Astrocyte of the cerebellum (primary cell): ENCODE results near the gene ACADSB.

Source experiments
- DNase-seq: peaks from one replicate; pipeline ENCODE4 v3.0.0-alpha.2; 2011; ENCODE audit warnings: low read depth
- H3K4me3 ChIP-seq: 2 replicates; pipeline ENCODE4 v1.5.1; 2011; ENCODE audit warnings: mild to moderate bottlenecking, low read depth, low read length, moderate library complexity
- in situ Hi-C: cut with HindIII; loops from 2 replicates; pipeline ENCODE4 v1.10.0; 2017; ENCODE audit warnings: low sequenced_read_pairs
- TF ChIP-seq, protein P1 (sequence below): IDR thresholded peaks from 2 replicates; pipeline ENCODE4 v1.5.1; 2012; ENCODE audit warnings: low read length, low read depth, moderate library complexity, mild to moderate bottlenecking; ENCODE audit errors: missing control alignments

The ACADSB gene

GRCh38 chr10:122980209-122981065, 28.4 kb upstream of the ACADSB start, which contains the start of gene PSTK:
TSS of gene PSTK (plus strand) at chr10:122980401. CDS start at chr10:122980480, 79 bp downstream.
- H3K4me3 ChIP-seq = peak within 1 kb of the TSS; percentile 73
- in situ Hi-C loops = no loop called here
- DNase-seq = peak; percentile 82
- TF ChIP-seq, protein P1, sequence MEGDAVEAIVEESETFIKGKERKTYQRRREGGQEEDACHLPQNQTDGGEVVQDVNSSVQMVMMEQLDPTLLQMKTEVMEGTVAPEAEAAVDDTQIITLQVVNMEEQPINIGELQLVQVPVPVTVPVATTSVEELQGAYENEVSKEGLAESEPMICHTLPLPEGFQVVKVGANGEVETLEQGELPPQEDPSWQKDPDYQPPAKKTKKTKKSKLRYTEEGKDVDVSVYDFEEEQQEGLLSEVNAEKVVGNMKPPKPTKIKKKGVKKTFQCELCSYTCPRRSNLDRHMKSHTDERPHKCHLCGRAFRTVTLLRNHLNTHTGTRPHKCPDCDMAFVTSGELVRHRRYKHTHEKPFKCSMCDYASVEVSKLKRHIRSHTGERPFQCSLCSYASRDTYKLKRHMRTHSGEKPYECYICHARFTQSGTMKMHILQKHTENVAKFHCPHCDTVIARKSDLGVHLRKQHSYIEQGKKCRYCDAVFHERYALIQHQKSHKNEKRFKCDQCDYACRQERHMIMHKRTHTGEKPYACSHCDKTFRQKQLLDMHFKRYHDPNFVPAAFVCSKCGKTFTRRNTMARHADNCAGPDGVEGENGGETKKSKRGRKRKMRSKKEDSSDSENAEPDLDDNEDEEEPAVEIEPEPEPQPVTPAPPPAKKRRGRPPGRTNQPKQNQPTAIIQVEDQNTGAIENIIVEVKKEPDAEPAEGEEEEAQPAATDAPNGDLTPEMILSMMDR = peak; percentile 96

GRCh38 chr10:122981066-122981464, 27.7 kb upstream of the ACADSB start:
- H3K4me3 ChIP-seq = peak overlapping the region; percentile 73
- TF ChIP-seq, protein P1 = peak; percentile 65
- DNase-seq = peak; percentile 23
- in situ Hi-C loops = no loop called here

DNA sequence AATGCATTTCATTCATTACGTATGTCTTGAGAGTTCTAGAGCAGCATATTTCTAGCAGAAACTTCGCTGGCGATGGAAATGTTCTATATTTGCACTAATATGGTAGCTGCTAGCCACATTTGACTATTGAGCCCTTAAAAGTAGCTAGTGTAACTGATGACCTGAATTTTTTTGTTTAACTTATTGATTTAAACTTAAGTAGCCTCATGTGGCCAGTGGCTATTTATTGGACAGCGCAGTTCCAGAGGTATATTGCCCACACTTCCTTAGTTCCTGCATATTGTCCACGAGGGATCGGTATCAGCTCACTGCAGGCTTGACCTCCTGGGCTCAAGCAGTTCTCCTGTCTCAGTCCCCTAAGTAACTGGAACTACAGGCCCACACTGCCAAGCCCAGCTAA, 24.9 kb upstream of the ACADSB start:
- in situ Hi-C loops = no loop called here
- no peak for DNase-seq
- TF ChIP-seq, protein P1 = no peak
- H3K4me3 ChIP-seq = no peak overlapping the region

GRCh38 chr10:122984708-122985107, 24.1 kb upstream of the ACADSB start:
- no peak for DNase-seq
- TF ChIP-seq, protein P1 = no peak
- in situ Hi-C loops = no loop called here
- H3K4me3 ChIP-seq = no peak overlapping the region

- no peak for DNase-seq
- H3K4me3 ChIP-seq = no peak overlapping the region
- in situ Hi-C loops = no loop called here
- TF ChIP-seq, protein P1 = no peak
These were observed 22.5 kb upstream of the ACADSB start for GRCh38 chr10:122986335-122986734.

DNA sequence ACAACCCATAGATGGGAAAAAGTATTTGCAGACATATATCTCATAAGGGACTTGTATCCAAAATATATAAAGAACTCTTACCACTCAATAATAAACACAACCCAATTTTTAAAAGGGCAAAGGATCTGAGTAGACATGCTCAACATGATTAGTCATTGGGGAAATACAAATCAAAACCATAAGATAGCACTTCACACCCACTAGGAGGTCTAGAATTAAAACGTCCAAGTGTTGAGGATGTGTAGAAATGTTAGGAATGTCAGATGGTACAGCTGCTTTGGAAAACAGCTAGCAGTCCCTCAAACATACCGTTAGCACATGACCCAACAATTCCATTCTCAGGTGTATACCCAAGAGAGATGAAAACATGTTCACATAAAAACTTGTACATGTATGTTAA, 20.3 kb upstream of the ACADSB start:
- TF ChIP-seq, protein P1 = no peak
- in situ Hi-C loops = no loop called here
- H3K4me3 ChIP-seq = no peak overlapping the region
- DNase-seq = no peak
